Activated T-helper 9 cell treated with anti-CD3 and anti-CD28 coated beads, Interleukin-2, amount 50 U/mL, for 16 hours (primary cell): ENCODE data around the gene ZNF511.
A peak's percentile ranks its signal among the peaks of the same experiment; 100 is the strongest.
"Not testable (repeated sequence)": the region's sequence is repeated elsewhere in the genome, so short reads cannot be mapped to it uniquely, and the experiment has no call there.

ENCODE experiments used
- DNase-seq: peaks from one replicate; pipeline ENCODE4 v3.0.0-alpha.2; 2020; ENCODE audit warnings: low read depth

ZNF511 gene, protein sequence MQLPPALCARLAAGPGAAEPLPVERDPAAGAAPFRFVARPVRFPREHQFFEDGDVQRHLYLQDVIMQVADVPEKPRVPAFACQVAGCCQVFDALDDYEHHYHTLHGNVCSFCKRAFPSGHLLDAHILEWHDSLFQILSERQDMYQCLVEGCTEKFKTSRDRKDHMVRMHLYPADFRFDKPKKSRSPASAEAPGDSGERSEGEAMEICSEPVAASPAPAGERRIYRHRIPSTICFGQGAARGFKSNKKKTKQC

GRCh38 chr10:133308421-133309099 is at the start of gene ZNF511, which contains the start of gene TUBGCP2:
ZNF511 (plus strand) TSS chr10:133308914; CDS start chr10:133308944, 30 bp downstream.
TUBGCP2 (minus strand) TSS chr10:133308872; CDS start chr10:133302941, 5,931 bp downstream.
- peak; percentile 86 for DNase-seq

DNA sequence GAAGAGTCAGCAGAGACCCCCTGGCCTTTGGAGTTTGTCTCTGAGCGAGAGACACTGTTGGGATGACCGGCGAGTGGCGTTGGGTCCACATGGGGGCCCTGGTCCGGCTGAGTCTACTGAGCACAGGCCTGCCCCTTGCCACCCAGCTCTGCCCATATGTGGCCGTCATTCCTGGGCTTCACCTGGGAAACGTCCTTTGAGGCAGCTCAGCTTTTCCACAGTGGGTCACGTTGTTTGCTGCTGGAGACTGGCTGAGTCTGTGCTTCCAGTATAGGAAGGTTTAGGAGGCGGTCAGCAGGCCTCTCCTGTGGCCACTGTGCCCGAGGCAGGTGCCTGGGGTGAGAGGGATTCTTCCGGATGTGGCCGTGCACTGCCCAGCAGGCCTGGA is 49.1 kb upstream of the ZNF511 start:
- no peak for DNase-seq

- peak; percentile 51 for DNase-seq
These were observed 47.6 kb upstream of the ZNF511 start for GRCh38 chr10:133260895-133261725.

- DNase-seq = peak; percentile 83
These were observed 46.9 kb upstream of the ZNF511 start for GRCh38 chr10:133261726-133262325.

DNA sequence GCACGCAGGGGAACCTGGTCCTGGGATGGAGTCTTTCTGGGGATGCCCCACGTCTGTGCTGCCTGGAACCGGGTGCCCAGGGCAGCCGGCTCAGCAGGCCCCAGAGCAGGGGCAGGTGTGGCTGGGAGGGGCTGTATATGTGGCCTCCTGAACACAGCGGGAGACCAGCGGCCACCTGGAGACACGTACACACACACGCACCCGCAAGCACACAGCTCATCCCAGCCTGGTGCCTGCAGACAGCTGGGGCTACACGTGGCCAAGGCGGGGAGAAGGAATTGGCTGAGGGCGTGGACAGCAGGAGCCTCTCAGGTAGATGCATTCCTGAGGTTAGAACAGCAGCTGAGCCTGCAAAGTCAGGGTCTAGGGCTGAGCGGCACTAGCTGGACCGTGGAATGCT is 46.0 kb upstream of the ZNF511 start:
- no peak for DNase-seq

- DNase-seq = no peak
These were observed 45.0 kb upstream of the ZNF511 start for GRCh38 chr10:133263674-133264073.

GRCh38 chr10:133264461-133264860 is 44.3 kb upstream of the ZNF511 start:
- no peak for DNase-seq

- DNase-seq = not testable (repeated sequence)
These were observed 43.7 kb upstream of the ZNF511 start for GRCh38 chr10:133265052-133265451.

- DNase-seq = no peak
These were observed 42.5 kb upstream of the ZNF511 start for GRCh38 chr10:133266056-133266795.

DNA sequence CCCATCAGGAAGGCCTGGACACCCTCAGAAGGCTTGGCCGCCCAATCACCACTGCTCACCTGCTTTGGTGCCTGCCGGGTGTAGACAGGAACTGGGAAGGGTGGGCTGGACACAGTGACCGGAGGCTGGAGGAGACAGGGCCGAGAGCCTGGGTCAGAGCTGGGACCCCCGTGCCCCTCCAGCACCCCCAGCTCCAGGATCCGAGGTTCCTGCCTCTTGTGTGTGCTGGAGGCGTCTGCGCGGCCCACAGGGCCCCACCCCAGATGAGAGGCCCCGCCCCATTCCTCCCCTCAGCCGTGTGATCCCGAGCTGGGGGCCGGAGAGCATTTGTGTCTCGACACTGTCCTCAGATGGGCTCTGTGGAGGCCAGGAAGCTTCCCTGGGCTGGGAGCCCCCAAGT is 41.4 kb upstream of the ZNF511 start:
- DNase-seq = no peak

DNA sequence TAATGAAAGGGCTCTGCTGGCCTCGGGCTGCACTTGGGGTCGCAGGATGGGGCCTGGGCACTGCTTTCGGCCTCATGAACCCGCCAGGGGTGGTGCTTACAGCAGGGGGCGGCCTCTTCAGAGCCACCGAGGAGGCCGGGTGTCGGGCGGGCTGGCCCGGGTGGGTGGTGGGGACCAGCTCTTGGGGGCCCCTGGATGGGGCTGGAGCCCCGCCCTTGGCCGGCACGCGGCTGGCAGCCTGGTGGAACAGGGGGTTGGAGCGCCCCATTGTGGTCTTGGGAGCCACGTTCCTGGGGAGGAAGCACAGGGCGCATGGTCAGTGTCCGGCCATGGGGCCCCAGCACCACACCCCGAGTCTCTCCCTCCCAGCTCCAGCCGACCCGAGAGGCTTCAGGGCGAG is 40.9 kb upstream of the ZNF511 start:
- no peak for DNase-seq

DNA sequence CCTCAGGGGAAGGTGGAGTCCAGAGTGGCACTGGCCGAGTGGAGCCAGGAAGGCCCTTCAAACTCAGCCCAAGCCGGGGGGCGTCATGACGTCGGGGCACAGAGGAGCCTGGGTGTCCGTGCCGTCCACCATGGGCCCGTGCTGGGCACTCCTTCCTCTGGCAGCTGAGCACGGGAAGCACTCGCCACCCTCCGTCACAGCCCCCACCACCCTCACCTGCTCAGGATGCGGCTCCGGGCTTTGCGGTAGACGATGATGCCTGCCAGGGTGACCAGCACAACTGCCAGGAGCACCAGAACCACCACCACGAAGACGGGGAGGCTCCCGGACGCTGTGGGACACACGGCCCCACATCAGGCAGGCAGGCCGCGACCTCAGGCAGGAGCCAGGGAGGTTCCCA is 40.2 kb upstream of the ZNF511 start:
- DNase-seq = no peak

GRCh38 chr10:133269367-133269766 is 39.3 kb upstream of the ZNF511 start:
- no peak for DNase-seq

DNA sequence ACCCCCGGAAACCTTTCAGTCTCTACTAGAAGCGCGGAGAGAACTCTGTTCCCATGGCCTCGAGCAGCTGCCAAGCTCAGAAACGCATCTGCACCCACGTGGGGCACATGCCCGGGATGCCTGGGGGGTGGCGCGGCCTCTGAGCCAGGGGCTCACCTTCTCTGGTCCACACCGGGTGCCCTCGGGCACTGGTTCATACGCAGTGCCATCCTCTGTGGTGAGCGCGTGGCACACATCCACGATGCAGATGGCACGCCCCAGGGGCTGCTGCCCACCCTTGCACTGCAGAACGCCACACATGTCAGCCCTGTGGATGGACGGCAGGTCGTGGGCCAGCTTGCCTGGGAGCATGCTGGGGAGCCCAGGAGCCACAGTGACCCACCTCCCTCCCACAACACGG is 38.5 kb upstream of the ZNF511 start:
- DNase-seq = no peak

- DNase-seq = no peak
These were observed 37.9 kb upstream of the ZNF511 start for GRCh38 chr10:133270773-133271297.

DNA sequence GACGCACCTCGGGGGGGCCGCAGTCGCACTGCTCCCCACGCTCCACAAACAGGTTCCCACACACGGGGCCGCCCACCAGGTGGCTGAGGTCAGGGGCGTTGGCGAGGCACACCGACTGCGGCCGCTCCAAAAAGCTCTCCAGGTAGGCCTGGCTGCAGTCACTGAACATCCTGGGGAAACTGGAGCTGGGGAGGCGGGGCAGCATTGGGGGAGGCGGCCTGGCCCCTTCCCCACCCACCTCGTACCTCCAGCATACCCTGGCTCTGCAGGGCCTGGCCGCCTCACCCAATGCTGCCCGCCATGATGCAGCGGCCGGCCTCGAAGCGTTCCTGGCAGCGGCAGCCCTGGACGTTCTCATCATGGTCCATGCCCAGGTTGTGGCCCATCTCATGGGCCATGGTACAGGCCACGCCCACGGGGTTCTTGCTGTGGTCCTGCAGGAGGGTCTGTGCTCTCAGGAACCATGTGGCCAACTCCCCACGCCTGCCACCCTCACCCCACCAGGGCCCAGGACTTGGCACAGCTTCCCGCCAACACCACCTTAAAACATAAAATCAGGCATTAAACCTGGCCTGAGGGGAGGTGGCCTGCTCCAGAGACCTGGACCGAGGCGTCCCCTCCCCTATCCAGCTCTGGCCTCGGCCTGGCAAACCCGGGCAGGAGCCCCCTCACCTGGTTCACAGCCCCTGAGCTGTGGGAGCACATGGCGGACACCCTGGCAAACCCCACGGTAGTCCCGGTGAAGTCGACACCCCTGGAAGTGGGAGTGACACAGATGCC is 37.0 kb upstream of the ZNF511 start:
- DNase-seq = no peak

DNA sequence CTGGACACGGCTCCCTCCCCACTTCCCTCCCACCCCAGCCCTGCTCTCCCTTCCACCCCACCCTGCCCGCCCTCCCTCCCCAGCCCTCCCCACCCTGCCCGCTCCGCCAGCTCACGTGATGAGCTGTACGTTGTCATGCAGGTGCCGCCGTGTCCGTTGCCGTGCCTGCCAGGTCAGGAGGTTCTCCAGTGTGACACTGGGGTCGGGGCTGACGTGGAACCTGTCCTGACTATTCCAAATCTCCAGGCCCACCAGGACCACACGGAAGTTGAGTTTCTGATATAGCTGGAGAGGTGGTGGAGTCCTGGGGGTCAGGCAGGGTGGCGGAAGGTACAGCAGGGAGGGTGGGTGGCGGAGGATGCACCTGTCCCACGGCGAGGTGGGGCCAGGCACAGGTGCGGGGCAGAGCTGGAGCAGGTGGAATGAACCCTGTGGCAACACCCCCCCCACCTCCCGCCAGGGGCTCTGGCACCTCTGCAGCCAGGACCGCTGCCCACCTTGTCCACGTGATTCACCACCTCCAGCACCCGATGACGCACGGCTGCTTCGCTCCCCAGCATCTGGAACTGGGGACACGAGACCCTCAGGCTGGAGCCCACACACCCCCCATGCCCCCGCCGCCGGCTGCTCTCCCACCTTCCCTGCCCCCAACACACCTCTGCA is 36.3 kb upstream of the ZNF511 start:
- DNase-seq = no peak

DNA sequence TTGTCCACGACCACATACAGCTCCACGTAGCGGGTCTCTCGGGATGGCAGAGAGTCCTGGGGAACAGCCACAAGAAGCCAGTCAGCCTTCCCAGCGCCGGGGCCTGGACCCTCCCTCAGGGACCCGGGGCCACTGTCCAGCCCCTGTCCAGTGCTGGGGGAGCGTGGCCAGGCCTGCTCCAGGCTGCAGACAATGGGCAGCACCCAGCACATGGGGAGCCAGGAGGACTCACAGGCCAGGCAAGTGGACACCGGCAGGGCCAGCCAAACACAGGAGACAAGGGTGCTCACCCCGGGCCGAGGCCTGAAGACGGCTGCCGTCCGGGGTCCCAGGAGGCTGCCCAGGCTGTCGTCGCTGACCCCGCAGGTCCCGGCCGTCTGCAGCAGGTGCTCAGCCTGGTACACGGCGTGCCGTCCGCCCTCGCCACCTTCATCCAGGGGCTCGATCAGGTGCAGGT is 35.7 kb upstream of the ZNF511 start:
- DNase-seq = no peak

- no peak for DNase-seq
These were observed 35.1 kb upstream of the ZNF511 start for GRCh38 chr10:133273534-133274143.
